Activated naive CD4-positive, alpha-beta T cell treated with anti-CD3 and anti-CD28 coated beads, Interleukin-2, amount 50 U/mL, for 72 hours (primary cell): ENCODE results near the gene MAN1A1. TPM values are rescaled to one million over a fixed set of nuclear protein-coding genes. Genes with fewer than 3 reads are reported as not detected.
A peak's percentile ranks its signal among the peaks of the same experiment; 100 is the strongest.

Source experiments
- ATAC-seq, 2 donors: fragments of 150-1000 bp; cut with Tn5 transposase; 2 replicates each; pipeline ENCODE4 v1.10.0; 2021; ENCODE audit warnings: mild to moderate bottlenecking in 2 of 2, moderate library complexity in 2 of 2
- DNase-seq, 2 donors: peaks; one replicate each; pipeline ENCODE4 v3.0.0; 2021 to 2022; ENCODE audit warnings: low spot score in 2 of 2
- H3K27ac Mint-ChIP-seq, 2 donors: one replicate each; pipeline ENCODE4 v1.8.0; 2022; ENCODE audit warnings: mild to moderate bottlenecking in 2 of 2, mixed read lengths in 2 of 2
- H3K36me3 Mint-ChIP-seq, 2 donors: one replicate each; pipeline ENCODE4 v1.8.0; 2022; ENCODE audit warnings: mixed read lengths in 2 of 2
- H3K9me3 Mint-ChIP-seq, 2 donors: one replicate each; pipeline ENCODE4 v1.8.0; 2022; ENCODE audit warnings: mixed read lengths in 2 of 2
- total RNA-seq, 2 donors: library from RNA; stranded (reverse); gene quantifications; one replicate each; pipeline ENCODE4 v1.2.3, GENCODE V29; 2022

MAN1A1 gene
- total RNA-seq, 2 donors from 2014 or later = 18.6 to 25.9 TPM

GRCh38 chr6:119334535-119335264 is 14.9 kb downstream of the MAN1A1 start:
- Mint-ChIP-seq H3K36me3 (peaks cover 0 to 11% of the 10 kb centered on the region in 2 donors), H3K27ac (no peak overlapping the region), H3K9me3 (no peaks in the 10 kb centered on the region)
- DNase-seq (no peak), ATAC-seq (no peak)

GRCh38 chr6:119333707-119334295 is 15.8 kb downstream of the MAN1A1 start:
- H3K27ac Mint-ChIP-seq = no peak overlapping the region
- peaks cover 0 to 6% of the 10 kb centered on the region in 2 donors for H3K36me3 Mint-ChIP-seq
- ATAC-seq = peak in 1 of 2 donors; percentile 60
- no peak for DNase-seq
- H3K9me3 Mint-ChIP-seq = no peaks in the 10 kb centered on the region

GRCh38 chr6:119333063-119333609 is 16.4 kb downstream of the MAN1A1 start:
- no peaks in the 10 kb centered on the region for H3K9me3 Mint-ChIP-seq
- DNase-seq (no peak), ATAC-seq (no peak)
- H3K27ac Mint-ChIP-seq = no peak overlapping the region
- no peaks in the 10 kb centered on the region for H3K36me3 Mint-ChIP-seq

GRCh38 chr6:119331663-119332286 is 17.8 kb downstream of the MAN1A1 start:
- H3K36me3 Mint-ChIP-seq = no peaks in the 10 kb centered on the region
- no peak for DNase-seq
- ATAC-seq = no peak
- H3K9me3 Mint-ChIP-seq = no peaks in the 10 kb centered on the region
- no peak overlapping the region for H3K27ac Mint-ChIP-seq

GRCh38 chr6:119330520-119331113 is 18.9 kb downstream of the MAN1A1 start:
- H3K9me3 Mint-ChIP-seq = no peaks in the 10 kb centered on the region
- no peak for DNase-seq
- ATAC-seq = no peak
- H3K36me3 Mint-ChIP-seq = peaks cover 0 to 6% of the 10 kb centered on the region in 2 donors
- no peak overlapping the region for H3K27ac Mint-ChIP-seq

- H3K9me3 Mint-ChIP-seq = no peaks in the 10 kb centered on the region
- no peak overlapping the region for H3K27ac Mint-ChIP-seq
- H3K36me3 Mint-ChIP-seq = peaks cover 0 to 6% of the 10 kb centered on the region in 2 donors
- ATAC-seq = no peak
- DNase-seq = no peak
These were observed 19.8 kb downstream of the MAN1A1 start for GRCh38 chr6:119329794-119330180.

- ATAC-seq (no peak), DNase-seq (no peak)
- Mint-ChIP-seq H3K36me3 (peaks cover 0 to 6% of the 10 kb centered on the region in 2 donors), H3K27ac (no peak overlapping the region), H3K9me3 (no peaks in the 10 kb centered on the region)
These were observed 20.4 kb downstream of the MAN1A1 start for GRCh38 chr6:119328892-119329793.

GRCh38 chr6:119328254-119328653 is 21.3 kb downstream of the MAN1A1 start:
- DNase-seq (no peak), ATAC-seq (peak in 1 of 2 donors; percentile 26)
- peak overlapping the region in 1 of 2 donors; percentile 21 for H3K27ac Mint-ChIP-seq
- peaks cover 0 to 6% of the 10 kb centered on the region in 2 donors for H3K36me3 Mint-ChIP-seq
- H3K9me3 Mint-ChIP-seq = no peaks in the 10 kb centered on the region

- no peak overlapping the region for H3K27ac Mint-ChIP-seq
- no peaks in the 10 kb centered on the region for H3K9me3 Mint-ChIP-seq
- ATAC-seq = no peak
- peaks cover 0 to 6% of the 10 kb centered on the region in 2 donors for H3K36me3 Mint-ChIP-seq
- DNase-seq = no peak
These were observed 21.8 kb downstream of the MAN1A1 start for GRCh38 chr6:119327810-119328209.

GRCh38 chr6:119326291-119327005 is 23.1 kb downstream of the MAN1A1 start:
- peak in 1 of 2 donors; percentile 32 for ATAC-seq
- Mint-ChIP-seq H3K9me3 (no peaks in the 10 kb centered on the region), H3K27ac (no peak overlapping the region), H3K36me3 (peaks cover 0 to 6% of the 10 kb centered on the region in 2 donors)
- DNase-seq = no peak

GRCh38 chr6:119325559-119326265 is 23.8 kb downstream of the MAN1A1 start:
- ATAC-seq = no peak
- DNase-seq = no peak
- Mint-ChIP-seq H3K27ac (no peak overlapping the region), H3K9me3 (no peaks in the 10 kb centered on the region), H3K36me3 (peaks cover 0 to 6% of the 10 kb centered on the region in 2 donors)

GRCh38 chr6:119324718-119325117 is 24.8 kb downstream of the MAN1A1 start:
- no peak overlapping the region for H3K27ac Mint-ChIP-seq
- no peaks in the 10 kb centered on the region for H3K9me3 Mint-ChIP-seq
- peaks cover 0 to 6% of the 10 kb centered on the region in 2 donors for H3K36me3 Mint-ChIP-seq
- no peak for DNase-seq
- ATAC-seq = no peak

GRCh38 chr6:119323931-119324330 is 25.6 kb downstream of the MAN1A1 start:
- ATAC-seq (no peak), DNase-seq (no peak)
- no peaks in the 10 kb centered on the region for H3K9me3 Mint-ChIP-seq
- H3K36me3 Mint-ChIP-seq = peaks cover 0 to 6% of the 10 kb centered on the region in 2 donors
- H3K27ac Mint-ChIP-seq = no peak overlapping the region

- H3K36me3 Mint-ChIP-seq = peaks cover 0 to 6% of the 10 kb centered on the region in 2 donors
- no peak for DNase-seq
- H3K9me3 Mint-ChIP-seq = no peaks in the 10 kb centered on the region
- peak in 1 of 2 donors; percentile 42 for ATAC-seq
- peak overlapping the region in 1 of 2 donors; percentile 60 for H3K27ac Mint-ChIP-seq
These were observed 26.1 kb downstream of the MAN1A1 start for GRCh38 chr6:119323478-119323877.
